Endothelial cell of umbilical vein (primary cell): ENCODE results near the gene CENPP.

Experiments
- EZH2 ChIP-seq: IDR thresholded peaks from 2 replicates; pipeline ENCODE4 v1.6.1; 2012; ENCODE audit warnings: borderline replicate concordance, low read depth, mild to moderate bottlenecking, moderate library complexity, low read length, inconsistent platforms; ENCODE audit not compliant: severe bottlenecking
- FOS ChIP-seq: IDR thresholded peaks from 2 replicates; pipeline ENCODE4 v1.6.1; 2011; ENCODE audit warnings: mild to moderate bottlenecking, low read length, moderate library complexity, borderline replicate concordance; ENCODE audit not compliant: insufficient read depth
- GATA2 ChIP-seq: IDR thresholded peaks from 2 replicates; pipeline ENCODE4 v1.7.0; 2011; ENCODE audit warnings: low read depth, mild to moderate bottlenecking, moderate library complexity, mixed read lengths, low read length; ENCODE audit not compliant: insufficient read length, insufficient read depth
- JUN ChIP-seq: IDR thresholded peaks from 2 replicates; pipeline ENCODE4 v1.6.1; 2011; ENCODE audit warnings: borderline replicate concordance, low read depth; ENCODE audit not compliant: insufficient read length, insufficient read depth
- MYC ChIP-seq: IDR thresholded peaks from one replicate; pipeline ENCODE4 v1.6.1; 2011; ENCODE audit warnings: mild to moderate bottlenecking, low read depth, low read length
- POLR2A ChIP-seq: IDR thresholded peaks from 2 replicates; pipeline ENCODE4 v1.6.1; 2012; ENCODE audit warnings: low read depth, mild to moderate bottlenecking, control low read depth, low read length
- POLR2AphosphoS5 ChIP-seq: IDR thresholded peaks from 2 replicates; pipeline ENCODE4 v1.6.1; 2012; ENCODE audit warnings: low read depth, mild to moderate bottlenecking, control low read depth, low read length, moderate library complexity; ENCODE audit not compliant: insufficient read depth
- TF ChIP-seq, protein P1 (sequence below), 2 donors: IDR thresholded peaks; 1 replicate in 1 of 2; 2 replicates in 1 of 2; pipeline ENCODE4 v1.5.1; 2011; ENCODE audit warnings: low read length in 2 of 2, mild to moderate bottlenecking in 2 of 2, moderate library complexity in 2 of 2, control low read depth in 1 of 2, inconsistent platforms in 1 of 2, low read depth in 1 of 2; ENCODE audit not compliant: insufficient read depth in 1 of 2; ENCODE audit errors: extremely low read depth in 1 of 2

GRCh38 chr9:92479346-92479745, 153.6 kb downstream of the CENPP start:
- TF ChIP-seq FOS (no peak), GATA2 (no peak), POLR2A (no peak), EZH2 (no peak), POLR2AphosphoS5 (no peak), JUN (no peak), MYC (no peak)
- TF ChIP-seq, protein P1, sequence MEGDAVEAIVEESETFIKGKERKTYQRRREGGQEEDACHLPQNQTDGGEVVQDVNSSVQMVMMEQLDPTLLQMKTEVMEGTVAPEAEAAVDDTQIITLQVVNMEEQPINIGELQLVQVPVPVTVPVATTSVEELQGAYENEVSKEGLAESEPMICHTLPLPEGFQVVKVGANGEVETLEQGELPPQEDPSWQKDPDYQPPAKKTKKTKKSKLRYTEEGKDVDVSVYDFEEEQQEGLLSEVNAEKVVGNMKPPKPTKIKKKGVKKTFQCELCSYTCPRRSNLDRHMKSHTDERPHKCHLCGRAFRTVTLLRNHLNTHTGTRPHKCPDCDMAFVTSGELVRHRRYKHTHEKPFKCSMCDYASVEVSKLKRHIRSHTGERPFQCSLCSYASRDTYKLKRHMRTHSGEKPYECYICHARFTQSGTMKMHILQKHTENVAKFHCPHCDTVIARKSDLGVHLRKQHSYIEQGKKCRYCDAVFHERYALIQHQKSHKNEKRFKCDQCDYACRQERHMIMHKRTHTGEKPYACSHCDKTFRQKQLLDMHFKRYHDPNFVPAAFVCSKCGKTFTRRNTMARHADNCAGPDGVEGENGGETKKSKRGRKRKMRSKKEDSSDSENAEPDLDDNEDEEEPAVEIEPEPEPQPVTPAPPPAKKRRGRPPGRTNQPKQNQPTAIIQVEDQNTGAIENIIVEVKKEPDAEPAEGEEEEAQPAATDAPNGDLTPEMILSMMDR (IDR thresholded peaks at IDR 0.05; ENCODE audit: extremely low read depth in 1 of 2, insufficient read depth in 1 of 2, low read depth in 1 of 2, low read length in 2 of 2): no peak
